HUES64 (cell line): Measurements from ENCODE around the gene TUB.

ENCODE experiments used
- H3K27ac ChIP-seq: 2 replicates; pipeline ENCODE4 v1.7.0; 2013; ENCODE audit warnings: low read depth, low read length, inconsistent platforms
- H3K27me3 ChIP-seq: 2 replicates; pipeline ENCODE4 v1.6.1; 2013; ENCODE audit warnings: mild to moderate bottlenecking, low read length; ENCODE audit not compliant: insufficient read depth
- H3K36me3 ChIP-seq: 2 replicates; pipeline ENCODE4 v1.6.1; 2013; ENCODE audit warnings: mild to moderate bottlenecking, low read length; ENCODE audit not compliant: insufficient read depth
- H3K4me1 ChIP-seq: 2 replicates; pipeline ENCODE4 v1.6.1; 2013; ENCODE audit warnings: mild to moderate bottlenecking, low read length, moderate library complexity; ENCODE audit not compliant: insufficient read depth
- H3K4me3 ChIP-seq: 2 replicates; pipeline ENCODE4 v1.5.1; 2013; ENCODE audit warnings: mild to moderate bottlenecking, low read length, moderate library complexity
- H3K9ac ChIP-seq: 2 replicates; pipeline ENCODE4 v1.6.1; 2013; ENCODE audit warnings: mild to moderate bottlenecking, low read depth, low read length
- H3K9me3 ChIP-seq: 2 replicates; pipeline ENCODE4 v1.6.1; 2013; ENCODE audit warnings: low read depth, low read length; ENCODE audit not compliant: insufficient read depth
- WGBS: fragments of 150-250, 120-280 bp; methylation state at CpG from one replicate; pipeline ENCODE4 v1.1.7; 2013; ENCODE audit warnings: missing lambda C conversion rate; 5-methylcytosine and 5-hydroxymethylcytosine counted together

TUB gene

DNA sequence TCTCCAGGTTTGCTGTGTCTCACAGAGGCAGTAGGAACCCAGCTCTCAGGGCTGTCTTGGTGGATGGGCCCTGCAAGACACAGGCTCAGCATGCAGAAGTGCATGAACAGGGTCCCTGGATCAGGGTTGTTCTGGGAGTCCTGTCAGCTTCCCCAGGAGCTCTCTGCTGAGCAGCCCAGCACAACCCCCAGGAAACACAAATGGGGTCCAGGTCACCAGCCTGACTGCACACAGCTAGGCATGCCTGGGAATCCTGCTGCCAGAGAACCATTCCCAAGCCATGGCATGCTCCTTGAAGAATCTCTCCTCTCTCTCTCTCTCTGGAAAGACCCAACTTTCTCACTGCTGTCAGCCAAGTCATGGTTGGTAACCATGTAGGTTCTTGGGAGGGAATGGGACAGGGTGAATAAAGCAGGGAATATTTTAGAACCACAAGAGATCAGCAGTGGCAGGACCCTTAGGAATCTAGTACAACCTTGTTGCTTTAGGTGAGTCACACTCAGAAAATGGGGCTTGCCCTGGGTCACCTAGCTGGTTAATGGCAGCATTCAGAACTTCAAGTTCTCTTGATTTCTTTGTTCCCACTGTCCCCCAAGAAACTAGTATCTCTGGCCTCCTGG is 21.4 kb downstream of the TUB start:
- Histone ChIP-seq H3K27ac (no peak overlapping the region), H3K27me3 (no peaks in the 10 kb centered on the region)

DNA sequence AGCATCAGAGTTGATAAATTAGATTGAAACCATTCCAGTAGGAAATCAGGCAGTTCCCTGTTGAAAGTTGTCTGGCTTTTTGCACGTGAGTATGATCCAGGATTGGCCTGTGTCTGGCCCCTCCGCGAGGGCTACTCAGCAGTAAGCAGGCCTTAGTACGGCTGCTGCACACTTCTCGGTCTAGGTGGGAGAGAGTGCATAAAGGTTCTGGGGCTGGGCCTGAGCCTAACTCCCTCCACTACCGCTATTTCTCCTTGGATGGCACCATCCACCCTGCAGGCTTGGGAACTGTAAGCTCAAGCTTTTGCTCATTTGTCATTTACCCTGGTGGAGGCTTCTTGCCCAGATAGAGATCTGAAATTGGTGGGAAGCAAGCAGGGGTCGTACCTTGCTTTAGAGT is 22.0 kb downstream of the TUB start:
- no peak overlapping the region for H3K4me3 ChIP-seq
- no peak overlapping the region for H3K9ac ChIP-seq
- no peak overlapping the region for H3K27ac ChIP-seq
- H3K27me3 ChIP-seq = no peaks in the 10 kb centered on the region
- no peaks in the 10 kb centered on the region for H3K4me1 ChIP-seq
- H3K9me3 ChIP-seq = no peaks in the 10 kb centered on the region
- 92% methylated on average over 7 of the region's 7 CpGs for WGBS
- H3K36me3 ChIP-seq = peaks cover 77% of the 10 kb centered on the region

More for the DNA sequence above, 21.4 kb downstream of the TUB start:
- Histone ChIP-seq H3K36me3 (peaks cover 73% of the 10 kb centered on the region), H3K9me3 (no peaks in the 10 kb centered on the region), H3K9ac (no peak overlapping the region), H3K4me1 (no peaks in the 10 kb centered on the region), H3K4me3 (no peak overlapping the region)

DNA sequence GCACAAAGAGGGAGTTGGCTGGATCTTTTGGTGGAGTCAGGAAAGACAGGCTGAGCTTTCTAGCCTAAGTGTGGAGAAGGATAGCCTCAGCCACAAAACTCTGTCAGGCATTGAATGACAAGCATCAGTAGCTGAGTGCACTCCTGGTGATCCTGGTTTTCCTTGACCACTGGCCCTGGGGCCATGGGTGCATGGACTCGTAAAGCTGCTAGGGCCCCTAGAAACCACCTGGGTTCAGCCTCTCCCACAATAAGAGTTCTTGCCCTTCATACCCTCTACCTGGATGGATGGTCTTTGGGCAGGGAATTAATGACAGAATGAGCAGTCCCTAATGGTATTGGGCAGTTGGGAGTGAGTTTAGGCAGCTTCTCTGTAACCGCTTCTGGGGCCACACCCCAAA is 22.9 kb downstream of the TUB start:
- Histone ChIP-seq H3K36me3 (peaks cover 81% of the 10 kb centered on the region), H3K9ac (no peak overlapping the region), H3K4me3 (no peak overlapping the region), H3K27me3 (no peaks in the 10 kb centered on the region), H3K4me1 (no peaks in the 10 kb centered on the region), H3K9me3 (no peaks in the 10 kb centered on the region), H3K27ac (no peak overlapping the region)
- WGBS = 90% methylated on average over 2 of the region's 2 CpGs

DNA sequence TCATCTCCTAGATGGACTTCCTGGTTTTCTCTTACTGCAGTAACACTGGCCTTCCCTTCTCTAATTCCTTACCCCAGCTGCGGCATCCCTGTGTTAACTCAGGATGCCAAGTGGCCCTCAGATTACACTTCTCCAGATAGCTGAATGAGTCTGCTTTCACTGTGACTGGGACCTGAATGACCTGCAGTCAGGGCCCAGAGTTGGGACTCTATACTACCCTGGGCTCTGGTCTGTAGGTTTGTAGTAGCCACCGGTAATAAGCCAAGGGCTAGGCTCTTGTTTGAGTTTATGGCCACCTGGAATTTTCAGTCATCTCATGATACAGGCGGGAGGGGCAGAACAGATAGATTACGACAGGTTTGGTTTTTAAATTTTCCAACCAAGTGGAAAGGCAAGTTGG is 24.1 kb downstream of the TUB start:
- 90% methylated on average over 4 of the region's 4 CpGs for WGBS
- no peaks in the 10 kb centered on the region for H3K4me1 ChIP-seq
- H3K4me3 ChIP-seq = no peak overlapping the region
- no peak overlapping the region for H3K9ac ChIP-seq
- peaks cover 83% of the 10 kb centered on the region for H3K36me3 ChIP-seq
- no peaks in the 10 kb centered on the region for H3K9me3 ChIP-seq
- no peak overlapping the region for H3K27ac ChIP-seq
- no peaks in the 10 kb centered on the region for H3K27me3 ChIP-seq

DNA sequence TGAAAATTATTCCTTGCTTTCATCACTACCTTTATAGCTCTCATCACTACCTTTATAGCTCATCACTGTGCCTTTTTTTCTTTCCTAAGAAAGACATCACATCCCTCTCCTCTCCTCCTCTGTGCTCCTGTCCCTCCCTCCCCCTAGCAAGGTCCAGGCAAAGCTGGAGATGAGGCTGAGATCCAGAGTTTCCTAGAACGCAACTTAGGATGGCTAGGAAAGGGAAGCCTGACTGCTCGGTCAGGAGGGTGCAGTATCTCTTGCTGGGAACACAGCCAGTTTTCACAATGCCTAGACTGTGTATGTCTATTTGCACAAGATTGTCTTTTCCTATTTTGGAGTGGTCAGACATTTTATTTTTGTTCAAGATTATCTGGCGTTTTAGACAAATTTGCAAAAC is 24.7 kb downstream of the TUB start:
- Histone ChIP-seq H3K27ac (no peak overlapping the region), H3K4me3 (no peak overlapping the region), H3K4me1 (no peaks in the 10 kb centered on the region), H3K27me3 (no peaks in the 10 kb centered on the region), H3K9ac (no peak overlapping the region), H3K9me3 (no peaks in the 10 kb centered on the region), H3K36me3 (peaks cover 83% of the 10 kb centered on the region)
- WGBS = 94% methylated on average over 3 of the region's 3 CpGs

DNA sequence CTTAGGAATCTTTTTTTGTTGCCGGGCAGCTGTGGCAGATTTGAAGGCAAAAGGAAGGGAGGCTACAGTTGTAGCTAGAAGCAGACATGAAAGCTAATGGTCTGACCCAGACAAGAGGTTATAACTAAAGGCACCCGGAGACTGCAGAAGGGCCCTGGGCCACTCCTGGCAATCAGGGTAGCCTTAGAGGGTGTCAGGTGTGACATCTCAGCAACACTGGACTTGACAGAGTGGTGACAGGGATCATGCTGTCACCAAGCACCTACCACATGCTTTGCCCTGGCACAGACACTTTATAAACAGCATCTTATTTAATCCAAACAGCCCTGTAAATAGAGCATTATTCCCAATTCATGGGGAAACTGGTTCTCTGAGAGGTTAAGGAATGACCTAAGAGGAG is 25.7 kb downstream of the TUB start:
- Histone ChIP-seq H3K27me3 (no peaks in the 10 kb centered on the region), H3K9me3 (no peaks in the 10 kb centered on the region), H3K9ac (no peak overlapping the region), H3K4me1 (no peaks in the 10 kb centered on the region), H3K36me3 (peaks cover 77% of the 10 kb centered on the region), H3K27ac (no peak overlapping the region), H3K4me3 (no peak overlapping the region)
- WGBS = 93% methylated on average over 2 of the region's 2 CpGs

DNA sequence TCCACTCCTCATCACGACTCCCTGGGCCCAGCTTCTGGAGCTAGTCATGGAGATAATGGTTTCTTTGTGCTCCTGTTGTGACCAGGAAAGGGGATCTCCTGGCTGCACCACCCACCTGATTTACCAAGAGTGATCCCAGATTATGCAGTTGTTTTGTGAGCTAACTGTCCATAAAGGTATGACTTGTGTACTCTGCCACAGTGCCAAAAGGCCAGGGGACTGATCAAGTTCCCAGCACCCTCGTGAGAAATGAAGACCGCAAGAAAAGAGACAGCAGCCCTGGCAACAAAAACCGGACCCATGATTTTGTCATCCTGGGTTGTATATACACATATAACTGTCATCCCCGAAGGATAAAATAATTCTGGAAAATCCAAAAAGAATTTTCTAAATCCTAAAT is 26.6 kb downstream of the TUB start:
- H3K4me1 ChIP-seq = no peaks in the 10 kb centered on the region
- no peak overlapping the region for H3K27ac ChIP-seq
- H3K36me3 ChIP-seq = peaks cover 68% of the 10 kb centered on the region
- WGBS = 96% methylated on average over 5 of the region's 5 CpGs
- H3K9ac ChIP-seq = no peak overlapping the region
- no peaks in the 10 kb centered on the region for H3K9me3 ChIP-seq
- H3K4me3 ChIP-seq = no peak overlapping the region
- H3K27me3 ChIP-seq = no peaks in the 10 kb centered on the region

DNA sequence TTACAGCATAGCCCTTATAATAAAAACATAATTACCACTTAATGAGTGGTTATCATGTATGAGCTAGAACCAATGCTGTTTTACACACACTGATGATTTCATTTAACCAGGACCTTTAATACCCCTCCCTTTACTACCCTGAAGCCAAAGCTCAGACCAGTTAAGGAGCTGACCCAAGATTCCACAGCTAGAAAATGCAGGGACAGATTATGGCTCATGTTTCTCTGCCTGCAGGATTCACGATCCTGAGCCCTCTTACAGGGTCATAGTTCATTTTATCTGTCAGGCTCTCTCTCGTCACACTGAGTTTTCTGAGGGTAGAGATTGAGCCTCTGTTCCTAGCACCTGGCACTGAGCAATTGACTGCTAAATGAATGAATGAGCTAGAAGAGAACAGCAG is 27.4 kb downstream of the TUB start:
- H3K4me3 ChIP-seq = no peak overlapping the region
- H3K27me3 ChIP-seq = no peaks in the 10 kb centered on the region
- no peak overlapping the region for H3K27ac ChIP-seq
- H3K4me1 ChIP-seq = no peaks in the 10 kb centered on the region
- peaks cover 67% of the 10 kb centered on the region for H3K36me3 ChIP-seq
- no peaks in the 10 kb centered on the region for H3K9me3 ChIP-seq
- H3K9ac ChIP-seq = no peak overlapping the region
- WGBS = 92% methylated on average over 2 of the region's 2 CpGs

DNA sequence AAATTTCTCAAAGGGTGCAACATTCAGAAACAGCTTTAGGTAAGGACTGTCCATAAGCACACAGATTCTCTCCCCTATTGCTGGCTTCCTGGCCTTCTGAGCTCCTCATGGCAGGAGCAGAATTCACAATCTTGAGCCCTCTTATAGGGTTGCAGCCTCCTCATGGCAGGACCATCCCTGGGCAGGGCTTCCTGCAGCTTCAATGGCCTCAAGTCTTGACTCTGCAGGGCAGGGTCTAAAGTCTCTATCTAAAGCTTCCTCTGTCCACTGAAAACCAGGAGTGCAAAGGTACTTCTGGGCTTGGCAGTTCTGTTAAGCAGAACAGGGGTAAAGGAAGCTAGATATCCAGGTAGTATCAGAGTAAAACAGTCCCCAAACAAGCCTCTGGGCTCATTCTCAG is 28.7 kb downstream of the TUB start:
- no peaks in the 10 kb centered on the region for H3K4me1 ChIP-seq

DNA sequence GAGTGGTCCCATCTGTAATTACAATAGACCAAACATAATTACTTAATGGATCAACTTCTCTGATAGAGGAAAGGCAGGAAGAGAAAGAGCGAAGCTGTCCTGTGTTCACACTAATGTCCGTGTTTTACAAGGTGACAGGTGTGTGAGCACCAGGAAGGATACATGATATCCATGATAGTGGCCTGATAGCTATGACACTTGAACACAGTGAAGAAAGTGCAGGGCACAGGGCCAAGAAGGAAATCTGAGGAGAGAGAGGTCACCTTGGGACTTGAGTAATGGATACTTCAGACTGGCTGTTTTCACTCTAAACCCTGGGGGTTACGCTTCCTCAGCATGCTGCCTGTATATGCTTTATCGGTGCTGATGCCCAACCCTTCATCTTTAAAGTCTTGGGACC is 29.4 kb downstream of the TUB start:
- no peak overlapping the region for H3K4me3 ChIP-seq
- H3K9ac ChIP-seq = no peak overlapping the region
- no peaks in the 10 kb centered on the region for H3K9me3 ChIP-seq
- H3K4me1 ChIP-seq = no peaks in the 10 kb centered on the region
- H3K27me3 ChIP-seq = no peaks in the 10 kb centered on the region
- H3K36me3 ChIP-seq = peaks cover 53% of the 10 kb centered on the region
- 96% methylated on average over 4 of the region's 4 CpGs for WGBS
- H3K27ac ChIP-seq = no peak overlapping the region

More for the DNA sequence above, 28.7 kb downstream of the TUB start:
- H3K9ac ChIP-seq = no peak overlapping the region
- no peaks in the 10 kb centered on the region for H3K9me3 ChIP-seq
- no peak overlapping the region for H3K27ac ChIP-seq
- H3K27me3 ChIP-seq = no peaks in the 10 kb centered on the region
- H3K36me3 ChIP-seq = peaks cover 59% of the 10 kb centered on the region
- no peak overlapping the region for H3K4me3 ChIP-seq

DNA sequence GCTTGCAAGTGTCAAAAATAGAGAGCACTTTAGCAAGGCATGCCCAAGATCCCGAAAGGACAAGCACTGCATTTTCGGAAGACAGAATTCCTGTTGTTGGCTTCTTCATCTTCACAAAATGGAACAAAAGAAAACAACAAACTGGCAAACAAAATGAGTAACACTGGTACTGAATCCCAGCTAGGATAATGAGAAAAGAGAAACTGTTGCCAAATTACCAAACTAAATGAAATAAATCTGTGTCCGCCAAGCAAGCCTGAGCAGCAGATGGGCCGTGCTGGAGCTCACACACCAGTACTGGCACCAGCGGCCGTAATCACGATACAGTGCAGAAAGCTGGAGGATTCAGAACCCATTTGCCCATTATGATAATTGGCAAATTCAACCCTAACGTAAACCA is 30.6 kb downstream of the TUB start:
- Histone ChIP-seq H3K27ac (no peak overlapping the region), H3K9ac (no peak overlapping the region), H3K27me3 (no peaks in the 10 kb centered on the region), H3K36me3 (peaks cover 41% of the 10 kb centered on the region), H3K4me3 (no peak overlapping the region), H3K9me3 (no peaks in the 10 kb centered on the region), H3K4me1 (no peaks in the 10 kb centered on the region)
- WGBS = 98% methylated on average over 8 of the region's 8 CpGs

DNA sequence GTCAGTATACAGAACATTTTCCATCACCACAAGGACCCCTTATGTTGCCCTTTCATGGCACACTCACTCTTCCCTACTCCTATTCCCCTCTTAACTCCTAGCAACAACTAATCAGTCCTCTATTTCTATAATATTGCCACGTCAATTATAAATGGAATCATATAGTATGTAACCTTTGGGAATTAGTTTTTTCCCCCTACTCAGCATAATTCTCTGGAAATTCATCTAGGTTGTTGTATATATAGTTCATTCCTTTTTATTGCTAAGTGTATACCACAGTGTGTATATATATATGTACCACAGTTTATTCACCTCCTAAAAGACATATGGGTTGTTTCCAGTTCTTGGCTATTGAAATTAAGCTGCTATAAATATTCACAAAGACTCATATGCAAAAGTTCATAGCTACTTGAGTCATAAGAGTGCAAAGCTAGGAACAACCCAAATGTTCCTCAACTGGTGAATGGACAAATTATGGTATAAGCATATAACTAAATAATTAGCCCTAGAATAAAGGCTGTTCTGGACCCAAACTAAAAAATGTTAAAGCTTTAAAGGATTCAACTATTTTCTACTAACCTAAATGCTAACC is 41.3 kb downstream of the TUB start:
- Histone ChIP-seq H3K9me3 (no peaks in the 10 kb centered on the region), H3K36me3 (peaks cover 6% of the 10 kb centered on the region; the same call in 1 of the 2 replicates), H3K4me3 (no peak overlapping the region), H3K9ac (no peak overlapping the region), H3K27me3 (no peaks in the 10 kb centered on the region), H3K27ac (no peak overlapping the region), H3K4me1 (no peaks in the 10 kb centered on the region)
- no CpG with 5 or more reads among the region's 1 CpG for WGBS
